Measurements from ENCODE around the gene ABHD3.

- no peak for TF ChIP-seq CTCF (IDR thresholded peaks at IDR 0.05)
- no peak for TF ChIP-seq POLR2A (IDR thresholded peaks at IDR 0.05)
- TF ChIP-seq POLR2AphosphoS5 (IDR thresholded peaks at IDR 0.05; ENCODE audit: insufficient read depth in 1 of 2, low read depth in 1 of 2) = no peak
Measured at GRCh38 chr18:21747268-21747667, 42.7 kb upstream of the ABHD3 start.

Measured in vagina (tissue), 2 donors.